Naive B cell (primary cell): ENCODE measurements around the gene ACSM3. TPM values are rescaled to one million over a fixed set of nuclear protein-coding genes. Genes with fewer than 3 reads are reported as not detected.
A peak's percentile ranks its signal among the peaks of the same experiment; 100 is the strongest.
"Not testable (repeated sequence)": the region's sequence is repeated elsewhere in the genome, so short reads cannot be mapped to it uniquely, and the experiment has no call there.

Experiments used
- ATAC-seq, 2 donors: fragments of 150-1000 bp; cut with Tn5 transposase; 2 replicates each; pipeline ENCODE4 v1.10.0; 2021; ENCODE audit warnings: low read depth in 2 of 2, mild to moderate bottlenecking in 2 of 2, moderate library complexity in 2 of 2
- DNase-seq: peaks from one replicate; pipeline ENCODE4 v3.0.0; 2022
- H3K27ac Mint-ChIP-seq, 6 donors: one replicate each; pipeline ENCODE4 v1.8.0; 2020 to 2022; ENCODE audit warnings: mild to moderate bottlenecking in 6 of 6, mixed read lengths in 6 of 6, moderate library complexity in 5 of 6, inconsistent platforms in 2 of 6
- H3K27me3 Mint-ChIP-seq, 3 donors: one replicate each; pipeline ENCODE4 v1.8.0; 2021 to 2022; ENCODE audit warnings: mixed read lengths in 3 of 3, mild to moderate bottlenecking in 1 of 3
- H3K36me3 Mint-ChIP-seq, 2 donors: one replicate each; pipeline ENCODE4 v1.8.0; 2020 to 2022; ENCODE audit warnings: mixed read lengths in 2 of 2, inconsistent platforms in 1 of 2, mild to moderate bottlenecking in 1 of 2
- H3K4me1 Mint-ChIP-seq, 3 donors: one replicate each; pipeline ENCODE4 v1.8.0; 2020 to 2022; ENCODE audit warnings: mixed read lengths in 3 of 3, inconsistent platforms in 1 of 3, mild to moderate bottlenecking in 1 of 3, moderate library complexity in 1 of 3
- H3K4me3 Mint-ChIP-seq, 8 donors: one replicate each; pipeline ENCODE4 v1.8.0; 2020 to 2022; ENCODE audit warnings: mild to moderate bottlenecking in 8 of 8, mixed read lengths in 8 of 8, moderate library complexity in 8 of 8, inconsistent platforms in 2 of 8
- H3K9me3 Mint-ChIP-seq, 7 donors: one replicate each; pipeline ENCODE4 v1.8.0; 2020 to 2022; ENCODE audit warnings: mixed read lengths in 7 of 7, mild to moderate bottlenecking in 5 of 7, inconsistent platforms in 2 of 7, moderate library complexity in 1 of 7
- polyA plus RNA-seq, 6 donors: library from polyadenylated mRNA; unstranded; fragments of 300-500 nt; fragmentation: Illumina TruSeq; gene quantifications; one replicate each; pipeline ENCODE4 v1.2.3, GENCODE V29; 2021; ENCODE audit warnings: low read depth in 6 of 6

The ACSM3 gene
- polyA plus RNA-seq, 6 donors from 2014 or later = 2.8 to 13.3 (median 6.4) TPM

DNA sequence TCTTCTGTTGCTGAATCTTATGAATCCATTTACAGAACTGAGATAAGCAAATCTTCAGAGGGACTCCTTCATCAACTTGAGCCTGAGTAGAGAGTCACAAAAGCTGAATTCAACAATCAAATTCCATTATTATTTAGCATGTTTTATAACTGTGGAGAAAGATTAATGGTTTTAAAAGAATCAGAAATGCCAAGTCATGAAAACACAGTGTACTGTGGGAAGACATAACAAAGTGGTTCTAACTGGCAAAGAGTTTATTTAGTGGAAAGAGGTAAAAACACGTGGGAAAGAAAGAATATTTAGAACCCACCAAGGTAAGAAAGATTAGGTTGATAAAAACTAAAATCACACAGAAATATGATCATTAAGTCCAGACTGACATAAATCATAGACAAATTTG lies 37.5 kb downstream of the ACSM3 start:
- no peak for DNase-seq
- Mint-ChIP-seq H3K4me1 (peaks cover 2 to 12% (median 4%) of the 10 kb centered on the region in 3 donors), H3K36me3 (no peaks in the 10 kb centered on the region), H3K27ac (no peak overlapping the region), H3K27me3 (no peaks in the 10 kb centered on the region), H3K9me3 (no peaks in the 10 kb centered on the region), H3K4me3 (no peak overlapping the region)
- no peak for ATAC-seq

DNA sequence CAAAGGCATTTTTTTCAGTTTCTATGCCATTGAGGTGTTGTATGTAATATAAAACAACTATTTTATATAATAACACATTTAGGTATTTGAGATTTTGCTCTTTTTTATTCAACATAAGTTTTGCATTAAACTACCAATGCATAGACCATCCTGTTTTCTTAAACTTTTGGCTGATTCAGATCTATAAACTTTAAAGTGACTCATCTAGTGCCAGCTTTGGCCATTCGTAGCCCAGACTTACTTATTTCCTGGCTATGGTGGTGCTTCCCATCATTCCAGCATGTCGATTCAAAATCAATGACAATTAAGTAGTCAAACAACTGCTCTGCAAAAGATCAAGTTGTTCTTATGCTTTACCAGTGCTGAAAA lies 39.4 kb downstream of the ACSM3 start:
- no peaks in the 10 kb centered on the region for H3K9me3 Mint-ChIP-seq
- H3K27me3 Mint-ChIP-seq = no peaks in the 10 kb centered on the region
- H3K4me3 Mint-ChIP-seq = peak overlapping the region in 1 of 8 donors; percentile 25
- no peaks in the 10 kb centered on the region for H3K36me3 Mint-ChIP-seq
- no peak for DNase-seq
- H3K27ac Mint-ChIP-seq = no peak overlapping the region
- peaks cover 13 to 30% (median 19%) of the 10 kb centered on the region in 3 donors for H3K4me1 Mint-ChIP-seq
- no peak for ATAC-seq

DNA sequence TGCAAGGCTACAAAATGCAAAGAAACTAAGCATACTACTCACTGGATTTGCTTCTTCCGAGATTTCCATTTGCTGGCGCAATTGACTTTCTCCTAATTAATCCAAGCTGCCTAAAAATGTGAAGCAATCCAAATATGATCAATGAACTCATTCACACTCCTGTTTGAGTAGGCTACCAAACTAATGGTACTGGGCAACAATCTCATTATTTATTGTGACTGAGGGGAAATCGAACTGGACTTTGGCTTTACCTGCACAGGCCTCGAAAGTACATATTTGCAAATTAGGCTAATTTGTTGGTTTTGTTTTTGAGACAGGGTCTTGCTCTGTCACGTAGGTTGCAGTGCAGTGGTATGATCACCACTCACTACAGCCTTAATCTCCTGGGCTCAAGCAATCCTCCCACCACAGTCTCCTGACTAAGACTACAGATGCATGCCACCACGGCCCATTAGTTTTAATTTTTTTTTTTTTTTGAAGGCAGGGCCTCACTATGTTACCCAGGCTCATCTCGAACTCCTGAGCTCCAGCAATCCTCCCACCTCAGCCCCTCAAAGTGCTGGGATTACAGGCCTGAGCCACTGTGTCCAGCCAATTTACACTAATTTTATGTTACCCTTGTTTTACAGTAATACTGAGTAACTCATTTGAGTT lies 39.9 kb downstream of the ACSM3 start:
- ATAC-seq (no peak), DNase-seq (no peak)
- Mint-ChIP-seq H3K9me3 (no peaks in the 10 kb centered on the region), H3K27me3 (no peaks in the 10 kb centered on the region), H3K4me1 (peaks cover 13 to 32% (median 19%) of the 10 kb centered on the region in 3 donors), H3K4me3 (peak overlapping the region in 2 of 8 donors; percentile 6 to 25), H3K36me3 (no peaks in the 10 kb centered on the region), H3K27ac (peak overlapping the region in 1 of 6 donors; percentile 23)

DNA sequence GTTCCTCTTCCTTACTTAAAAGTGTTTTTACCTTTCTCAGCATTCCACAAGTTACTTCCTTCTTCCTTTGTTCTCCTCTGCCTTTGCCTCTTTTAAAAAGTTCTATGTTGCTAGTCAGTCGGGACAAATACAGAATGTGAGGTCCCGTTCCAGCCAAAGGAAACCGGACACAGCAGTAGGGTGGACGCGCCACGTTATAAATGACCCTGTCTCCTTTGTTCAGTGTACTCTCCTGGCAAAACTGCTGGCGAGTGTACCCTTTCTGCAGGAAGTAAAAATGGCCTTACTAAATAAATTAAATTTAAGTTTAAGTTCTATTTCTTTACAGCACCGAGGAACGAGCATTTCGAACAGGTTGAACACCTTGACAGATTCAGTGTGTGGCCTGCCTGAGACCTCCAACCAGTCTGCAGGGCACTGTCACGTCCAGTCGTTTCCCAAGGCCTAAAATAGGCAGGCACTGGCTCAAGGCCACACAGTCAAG lies 41.9 kb downstream of the ACSM3 start:
- H3K4me1 Mint-ChIP-seq = peaks cover 15 to 32% (median 19%) of the 10 kb centered on the region in 3 donors
- peak overlapping the region in 5 of 6 donors; percentile 25 to 86 (median 47) for H3K27ac Mint-ChIP-seq
- ATAC-seq, H3K9me3 Mint-ChIP-seq, H3K27me3 Mint-ChIP-seq, DNase-seq, H3K36me3 Mint-ChIP-seq: not testable (repeated sequence)
- peak overlapping the region; percentile 94 to 100 (median 97) for H3K4me3 Mint-ChIP-seq

DNA sequence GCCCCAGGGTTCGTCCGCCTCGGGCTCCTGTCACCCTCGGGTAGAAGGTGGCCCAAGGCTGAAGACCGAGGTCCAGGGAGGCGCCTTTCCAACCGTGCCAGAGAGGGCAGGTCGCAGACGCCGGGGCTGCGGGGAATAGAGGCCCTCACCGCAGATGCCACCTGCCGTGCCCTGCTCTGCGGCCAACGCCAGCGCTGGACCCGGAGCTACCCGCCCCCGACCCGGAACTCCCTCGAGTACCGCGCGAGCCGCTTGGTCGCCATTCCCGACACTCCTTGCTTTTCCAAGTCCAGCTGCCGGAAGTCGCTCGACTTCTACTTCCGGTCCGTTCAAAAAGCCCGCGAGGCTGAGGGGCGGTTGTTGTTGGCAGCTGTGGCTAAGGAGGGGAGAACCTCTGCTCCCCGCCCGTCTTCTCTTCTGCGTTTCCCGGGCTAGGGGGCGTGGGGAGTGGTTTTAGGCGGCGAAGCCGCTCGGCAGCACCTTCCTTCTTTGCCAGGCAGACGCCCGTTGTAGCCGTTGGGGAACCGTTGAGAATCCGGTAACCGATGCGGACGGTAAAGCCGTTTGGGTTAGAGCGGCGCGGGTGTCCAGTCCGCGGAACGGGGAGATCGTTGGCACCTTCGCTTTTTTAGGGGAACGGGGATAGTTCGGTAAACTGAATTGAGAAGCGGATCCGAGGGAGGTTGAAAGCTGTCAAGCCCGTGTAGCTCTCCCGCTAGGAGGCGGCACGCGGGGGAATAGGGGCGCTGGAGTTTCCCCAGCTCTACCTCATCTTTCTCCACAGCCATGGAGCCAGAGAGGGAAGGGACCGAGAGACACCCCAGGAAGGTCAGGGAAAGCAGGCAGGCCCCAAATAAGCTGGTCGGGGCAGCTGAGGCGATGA lies 42.6 kb downstream of the ACSM3 start, which contains the start of the genes ERI2 and REXO5:
Gene ERI2, minus strand, starts transcription at position 305 of the 883 bp plus-strand sequence. Its CDS starts 42 bp downstream, at position 263.
Gene REXO5, plus strand, starts transcription at position 360 of the 883 bp plus-strand sequence. Its CDS starts 427 bp downstream, at position 787.
- H3K36me3 Mint-ChIP-seq = no peaks in the 10 kb centered on the region
- peak within 1 kb of the TSS; percentile 67 to 93 (median 80) for H3K27ac Mint-ChIP-seq
- H3K9me3 Mint-ChIP-seq = no peaks in the 10 kb centered on the region
- ATAC-seq = peak; percentile 89 to 90
- H3K4me3 Mint-ChIP-seq = peak within 1 kb of the TSS; percentile 94 to 100 (median 97)
- peak; percentile 66 for DNase-seq
- peaks cover 17 to 32% (median 19%) of the 10 kb centered on the region in 3 donors for H3K4me1 Mint-ChIP-seq
- H3K27me3 Mint-ChIP-seq = peaks cover 0 to 5% (median 0%) of the 10 kb centered on the region in 3 donors

DNA sequence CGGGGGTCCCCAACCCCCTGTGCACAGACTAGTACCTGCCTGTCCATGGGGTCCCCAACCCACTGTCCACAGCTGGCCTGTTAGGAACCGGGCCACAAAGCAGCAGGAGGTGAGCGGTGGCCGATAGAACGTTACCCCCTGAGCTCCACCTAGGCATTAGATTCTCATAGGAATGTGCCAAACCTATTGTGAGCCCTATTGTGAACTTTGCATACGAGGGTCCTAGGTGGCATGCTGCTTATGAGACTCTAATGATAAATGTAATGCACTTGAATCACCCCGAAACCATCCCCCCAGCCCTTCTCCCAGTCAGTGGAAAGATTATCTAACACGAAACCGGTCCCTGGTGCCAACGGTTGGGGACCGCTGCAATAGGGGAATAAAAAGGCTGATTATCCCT lies 44.0 kb downstream of the ACSM3 start:
- DNase-seq (no peak), ATAC-seq (no peak)
- Mint-ChIP-seq H3K4me1 (peaks cover 17 to 32% (median 19%) of the 10 kb centered on the region in 3 donors), H3K27ac (peak overlapping the region in 1 of 6 donors; percentile 74), H3K4me3 (peak overlapping the region; percentile 16 to 99 (median 81)), H3K36me3 (no peaks in the 10 kb centered on the region), H3K27me3 (peaks cover 0 to 5% (median 0%) of the 10 kb centered on the region in 3 donors), H3K9me3 (no peaks in the 10 kb centered on the region)

DNA sequence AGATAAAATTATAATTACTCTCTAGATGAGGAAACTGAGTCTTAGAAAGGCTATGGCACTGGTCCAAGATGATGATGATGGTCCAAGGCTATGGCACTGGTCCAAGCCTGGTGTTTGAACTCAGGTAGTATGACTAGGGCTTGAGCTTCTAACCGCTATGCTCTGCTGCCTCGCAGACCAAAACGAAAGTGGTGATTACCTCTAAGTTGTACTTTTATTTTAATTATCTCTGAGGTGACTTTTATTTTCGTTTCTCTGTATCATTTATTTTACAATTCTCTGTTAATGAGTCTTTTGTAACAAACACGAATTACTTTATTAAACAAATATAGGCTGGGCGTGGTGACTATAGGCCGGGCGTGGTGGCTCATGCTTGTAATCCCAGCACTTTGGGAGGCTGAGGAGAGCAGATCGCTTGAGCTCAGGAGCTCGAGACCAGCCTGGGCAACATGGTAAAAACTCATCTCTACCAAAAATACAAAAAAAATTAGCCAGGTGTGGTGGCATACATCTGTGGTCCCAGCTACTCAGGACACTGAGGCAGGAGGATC lies 48.1 kb downstream of the ACSM3 start:
- H3K4me1 Mint-ChIP-seq = peaks cover 7 to 13% (median 10%) of the 10 kb centered on the region in 3 donors
- H3K27ac Mint-ChIP-seq = no peak overlapping the region
- no peak for ATAC-seq
- no peaks in the 10 kb centered on the region for H3K9me3 Mint-ChIP-seq
- peaks cover 0 to 5% (median 0%) of the 10 kb centered on the region in 3 donors for H3K27me3 Mint-ChIP-seq
- H3K36me3 Mint-ChIP-seq = no peaks in the 10 kb centered on the region
- no peak for DNase-seq
- H3K4me3 Mint-ChIP-seq = no peak overlapping the region

DNA sequence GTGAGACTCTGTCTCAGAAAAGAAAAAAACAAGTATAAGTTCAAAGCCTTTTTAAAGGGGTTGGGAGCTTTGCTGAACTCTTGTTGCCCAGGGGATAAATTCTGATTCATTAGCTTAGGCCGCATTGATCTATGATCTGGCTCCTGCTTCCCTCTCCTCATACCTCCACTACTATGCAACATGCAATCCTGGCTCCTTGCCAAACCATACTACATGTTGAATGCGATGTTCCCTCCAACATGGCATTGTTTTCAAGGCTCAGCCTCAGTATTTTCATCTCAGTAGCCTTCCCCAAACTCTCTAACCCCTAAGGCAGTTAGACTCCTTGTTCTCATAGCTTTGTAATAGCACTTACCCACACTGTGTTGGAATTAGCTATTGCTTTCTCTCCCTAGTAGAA lies 48.7 kb downstream of the ACSM3 start:
- no peak for ATAC-seq
- H3K9me3 Mint-ChIP-seq = no peaks in the 10 kb centered on the region
- H3K4me3 Mint-ChIP-seq = peak overlapping the region in 1 of 8 donors; percentile 31
- DNase-seq = no peak
- H3K27me3 Mint-ChIP-seq = peaks cover 0 to 5% (median 0%) of the 10 kb centered on the region in 3 donors
- H3K36me3 Mint-ChIP-seq = no peaks in the 10 kb centered on the region
- H3K4me1 Mint-ChIP-seq = peaks cover 6 to 9% (median 7%) of the 10 kb centered on the region in 3 donors
- no peak overlapping the region for H3K27ac Mint-ChIP-seq

DNA sequence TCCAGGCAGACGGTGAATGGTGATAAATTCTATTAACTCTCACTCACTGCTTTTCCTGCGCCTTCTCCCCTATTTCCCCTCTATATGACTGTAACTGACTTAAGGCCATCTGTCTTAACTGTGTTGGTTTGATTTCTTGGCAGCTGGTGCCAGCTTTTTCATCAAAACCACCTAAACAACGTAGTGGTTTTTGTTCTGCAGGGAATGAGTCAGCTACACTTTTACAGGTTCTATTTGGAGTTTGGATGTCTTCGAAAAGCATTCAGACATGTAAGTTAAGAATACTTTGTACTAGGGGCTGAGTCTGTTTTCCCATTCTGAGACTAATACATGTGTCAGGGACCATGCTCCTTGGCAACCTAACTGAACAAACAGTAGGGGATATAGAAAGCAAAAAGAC lies 51.0 kb downstream of the ACSM3 start:
- DNase-seq = no peak
- no peak overlapping the region for H3K4me3 Mint-ChIP-seq
- H3K4me1 Mint-ChIP-seq = peaks cover 0 to 4% (median 0%) of the 10 kb centered on the region in 3 donors
- peak overlapping the region in 1 of 6 donors; percentile 2 for H3K27ac Mint-ChIP-seq
- no peak for ATAC-seq
- H3K27me3 Mint-ChIP-seq = peaks cover 0 to 5% (median 0%) of the 10 kb centered on the region in 3 donors
- H3K36me3 Mint-ChIP-seq = no peaks in the 10 kb centered on the region
- no peaks in the 10 kb centered on the region for H3K9me3 Mint-ChIP-seq

DNA sequence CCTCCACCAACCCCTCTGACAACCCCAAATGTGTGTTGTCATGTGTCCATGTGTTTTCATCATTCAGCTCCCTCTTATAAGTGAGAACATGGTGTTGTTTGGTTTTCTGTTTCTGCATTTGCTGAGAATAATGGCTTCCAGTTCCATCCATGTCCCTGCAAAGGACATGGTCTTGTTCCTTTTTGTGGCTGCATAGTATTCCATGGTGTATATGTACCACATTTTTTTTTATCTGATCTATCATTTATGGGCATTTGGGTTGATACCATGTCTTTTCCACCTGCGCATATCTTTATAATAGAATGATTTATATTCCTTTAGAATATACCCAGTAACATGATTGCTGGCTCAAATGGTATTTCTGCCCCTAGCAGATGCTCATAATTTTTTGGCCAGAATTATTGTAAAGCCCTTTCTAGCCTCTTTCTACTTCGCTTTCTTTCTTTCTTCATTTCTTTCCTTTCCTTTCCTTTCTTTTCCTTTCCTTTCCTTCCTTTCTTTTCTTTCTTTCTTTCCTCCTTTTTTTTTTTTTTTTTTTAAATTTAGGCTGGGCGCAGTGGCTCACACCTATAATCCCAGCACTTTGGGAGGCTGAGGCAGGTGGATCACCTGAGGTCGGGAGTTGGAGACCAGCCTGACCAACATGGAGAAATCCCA lies 55.2 kb downstream of the ACSM3 start:
- Mint-ChIP-seq H3K27ac (no peak overlapping the region), H3K9me3 (no peaks in the 10 kb centered on the region), H3K27me3 (no peaks in the 10 kb centered on the region), H3K36me3 (no peaks in the 10 kb centered on the region), H3K4me1 (no peaks in the 10 kb centered on the region), H3K4me3 (no peak overlapping the region)
- DNase-seq (no peak), ATAC-seq (no peak)

DNA sequence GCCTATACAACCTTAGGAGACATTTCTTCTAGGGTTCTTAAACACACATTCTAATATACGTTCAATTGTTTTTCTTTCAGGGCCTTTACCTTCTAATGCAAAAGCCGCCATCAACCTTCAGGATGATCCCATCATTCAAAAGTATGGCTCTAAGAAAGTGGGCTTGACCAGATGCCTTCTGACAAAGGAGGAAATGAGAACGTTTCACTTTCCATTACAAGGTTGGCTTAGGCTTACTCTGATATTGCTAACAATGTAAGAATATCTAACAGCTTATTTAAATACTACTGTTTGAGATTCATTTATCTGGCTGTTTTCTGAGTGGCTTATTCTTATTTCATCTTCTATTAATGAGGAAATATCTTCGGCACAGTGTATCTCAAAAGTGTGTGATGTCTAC lies 57.9 kb downstream of the ACSM3 start:
- ATAC-seq = no peak
- Mint-ChIP-seq H3K9me3 (no peaks in the 10 kb centered on the region), H3K27me3 (no peaks in the 10 kb centered on the region)

DNA sequence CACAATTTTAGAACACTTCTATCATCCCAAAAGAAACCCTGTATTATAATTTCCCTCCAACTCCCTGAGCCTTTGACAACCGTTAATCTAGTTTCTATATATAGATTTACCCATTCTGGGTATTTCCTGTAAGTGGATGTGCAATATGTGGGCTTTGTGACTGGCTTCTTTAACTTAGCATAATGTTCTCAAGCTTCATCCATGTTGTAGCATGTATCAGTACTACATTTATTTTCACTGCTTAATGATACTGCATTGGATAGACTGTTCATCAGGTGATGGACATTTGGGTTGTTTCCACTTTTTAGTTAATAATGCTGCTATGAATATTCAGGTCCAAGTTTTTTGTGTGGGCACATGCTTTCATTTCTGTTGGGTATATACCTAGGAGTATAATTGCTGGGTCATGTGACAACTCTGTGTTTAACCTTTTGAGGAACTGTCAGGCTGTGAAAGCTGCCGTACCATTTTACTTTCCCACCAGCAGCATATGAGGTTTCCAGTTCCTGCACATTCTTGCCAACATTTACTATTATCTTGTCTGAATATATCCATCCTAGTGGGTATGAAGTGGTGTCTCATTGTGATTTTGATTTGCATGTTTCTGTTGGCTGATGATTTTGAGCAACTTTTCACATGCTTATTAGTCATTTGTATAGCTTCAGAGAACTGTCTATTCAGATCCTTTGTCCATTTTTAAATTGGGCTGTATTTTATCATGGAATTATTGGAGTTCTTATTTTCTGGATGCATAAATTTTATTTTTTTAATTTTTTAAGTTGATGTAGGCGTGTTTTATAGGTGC lies 58.9 kb downstream of the ACSM3 start:
- Mint-ChIP-seq H3K36me3 (no peaks in the 10 kb centered on the region), H3K4me3 (no peak overlapping the region), H3K4me1 (no peaks in the 10 kb centered on the region), H3K27ac (no peak overlapping the region), H3K27me3 (no peaks in the 10 kb centered on the region), H3K9me3 (no peaks in the 10 kb centered on the region)
- DNase-seq (no peak), ATAC-seq (no peak)

More for the DNA sequence above, 57.9 kb downstream of the ACSM3 start:
- Mint-ChIP-seq H3K36me3 (no peaks in the 10 kb centered on the region), H3K27ac (no peak overlapping the region), H3K4me1 (no peaks in the 10 kb centered on the region), H3K4me3 (no peak overlapping the region)
- no peak for DNase-seq
